Activated T-helper 17 cell treated with anti-CD3 and anti-CD28 coated beads, Interleukin-2, amount 50 U/mL, for 72 hours (primary cell): ENCODE measurements around the gene WWOX. TPM values are rescaled to one million over a fixed set of nuclear protein-coding genes. Genes with fewer than 3 reads are reported as not detected.

Experiments used
- ATAC-seq: fragments of 150-1000 bp; cut with Tn5 transposase; replicated peaks from 2 replicates; pipeline ENCODE4 v1.10.0; 2021; ENCODE audit warnings: mild to moderate bottlenecking, moderate library complexity
- H3K27ac Mint-ChIP-seq: one replicate; pipeline ENCODE4 v1.8.0; 2022; ENCODE audit warnings: mixed read lengths
- H3K27me3 Mint-ChIP-seq: one replicate; pipeline ENCODE4 v1.8.0; 2022; ENCODE audit warnings: mixed read lengths
- H3K36me3 Mint-ChIP-seq: one replicate; pipeline ENCODE4 v1.8.0; 2022; ENCODE audit warnings: low read depth, mild to moderate bottlenecking, mixed read lengths
- H3K4me1 Mint-ChIP-seq: one replicate; pipeline ENCODE4 v1.8.0; 2022; ENCODE audit warnings: mixed read lengths
- H3K4me3 Mint-ChIP-seq: one replicate; pipeline ENCODE4 v1.8.0; 2022; ENCODE audit warnings: mild to moderate bottlenecking, mixed read lengths
- H3K9me3 Mint-ChIP-seq: one replicate; pipeline ENCODE4 v1.8.0; 2022; ENCODE audit warnings: mixed read lengths
- total RNA-seq, 2 donors: library from RNA; stranded (reverse); gene quantifications; one replicate each; pipeline ENCODE4 v1.2.3, GENCODE V29; 2022

The WWOX gene
- total RNA-seq, 2 donors from 2014 or later, result 9.4 to 16.5 TPM

GRCh38 chr16:78376452-78376851, 277.0 kb downstream of the WWOX start:
- Mint-ChIP-seq H3K4me1 (peaks cover 3% of the 10 kb centered on the region), H3K27me3 (no peaks in the 10 kb centered on the region), H3K9me3 (no peaks in the 10 kb centered on the region), H3K36me3 (no peaks in the 10 kb centered on the region), H3K4me3 (no peak overlapping the region), H3K27ac (no peak overlapping the region)
- ATAC-seq, result no peak

- Mint-ChIP-seq H3K9me3 (no peaks in the 10 kb centered on the region), H3K27me3 (no peaks in the 10 kb centered on the region), H3K27ac (no peak overlapping the region), H3K4me3 (no peak overlapping the region), H3K4me1 (peaks cover 3% of the 10 kb centered on the region), H3K36me3 (no peaks in the 10 kb centered on the region)
- no peak for ATAC-seq
These were observed 277.9 kb downstream of the WWOX start for GRCh38 chr16:78377312-78377711.

GRCh38 chr16:78381060-78381459, 281.6 kb downstream of the WWOX start:
- Mint-ChIP-seq H3K27me3 (no peaks in the 10 kb centered on the region), H3K4me3 (no peak overlapping the region), H3K9me3 (peaks cover 3% of the 10 kb centered on the region), H3K36me3 (no peaks in the 10 kb centered on the region), H3K27ac (no peak overlapping the region), H3K4me1 (peaks cover 3% of the 10 kb centered on the region)
- no peak for ATAC-seq

- peaks cover 7% of the 10 kb centered on the region for H3K36me3 Mint-ChIP-seq
- no peak overlapping the region for H3K4me3 Mint-ChIP-seq
- H3K4me1 Mint-ChIP-seq, result peaks cover 3% of the 10 kb centered on the region
- H3K27ac Mint-ChIP-seq, result no peak overlapping the region
- no peaks in the 10 kb centered on the region for H3K27me3 Mint-ChIP-seq
- no peak for ATAC-seq
- peaks cover 3% of the 10 kb centered on the region for H3K9me3 Mint-ChIP-seq
These were observed 283.7 kb downstream of the WWOX start for GRCh38 chr16:78383118-78383517.

- H3K27ac Mint-ChIP-seq, result no peak overlapping the region
- peaks cover 3% of the 10 kb centered on the region for H3K9me3 Mint-ChIP-seq
- no peaks in the 10 kb centered on the region for H3K27me3 Mint-ChIP-seq
- H3K36me3 Mint-ChIP-seq, result peaks cover 7% of the 10 kb centered on the region
- no peaks in the 10 kb centered on the region for H3K4me1 Mint-ChIP-seq
- no peak overlapping the region for H3K4me3 Mint-ChIP-seq
- no peak for ATAC-seq
These were observed 285.8 kb downstream of the WWOX start for GRCh38 chr16:78385086-78385805.

GRCh38 chr16:78386557-78387324, 287.3 kb downstream of the WWOX start:
- peaks cover 7% of the 10 kb centered on the region for H3K36me3 Mint-ChIP-seq
- no peaks in the 10 kb centered on the region for H3K4me1 Mint-ChIP-seq
- no peak overlapping the region for H3K27ac Mint-ChIP-seq
- H3K27me3 Mint-ChIP-seq, result no peaks in the 10 kb centered on the region
- peaks cover 3% of the 10 kb centered on the region for H3K9me3 Mint-ChIP-seq
- ATAC-seq, result no peak
- H3K4me3 Mint-ChIP-seq, result no peak overlapping the region

- ATAC-seq, result no peak
- H3K27me3 Mint-ChIP-seq, result no peaks in the 10 kb centered on the region
- peaks cover 7% of the 10 kb centered on the region for H3K36me3 Mint-ChIP-seq
- no peak overlapping the region for H3K27ac Mint-ChIP-seq
- H3K4me3 Mint-ChIP-seq, result no peak overlapping the region
- no peaks in the 10 kb centered on the region for H3K4me1 Mint-ChIP-seq
- no peaks in the 10 kb centered on the region for H3K9me3 Mint-ChIP-seq
These were observed 289.6 kb downstream of the WWOX start for GRCh38 chr16:78389009-78389498.

GRCh38 chr16:78390092-78390491, 290.6 kb downstream of the WWOX start:
- H3K27me3 Mint-ChIP-seq, result no peaks in the 10 kb centered on the region
- no peak for ATAC-seq
- no peak overlapping the region for H3K27ac Mint-ChIP-seq
- no peaks in the 10 kb centered on the region for H3K9me3 Mint-ChIP-seq
- no peak overlapping the region for H3K4me3 Mint-ChIP-seq
- H3K4me1 Mint-ChIP-seq, result no peaks in the 10 kb centered on the region
- peaks cover 7% of the 10 kb centered on the region for H3K36me3 Mint-ChIP-seq

- no peaks in the 10 kb centered on the region for H3K9me3 Mint-ChIP-seq
- no peak overlapping the region for H3K27ac Mint-ChIP-seq
- peaks cover 7% of the 10 kb centered on the region for H3K36me3 Mint-ChIP-seq
- no peaks in the 10 kb centered on the region for H3K4me1 Mint-ChIP-seq
- H3K27me3 Mint-ChIP-seq, result no peaks in the 10 kb centered on the region
- H3K4me3 Mint-ChIP-seq, result no peak overlapping the region
- no peak for ATAC-seq
These were observed 291.3 kb downstream of the WWOX start for GRCh38 chr16:78390508-78391324.

GRCh38 chr16:78392585-78393195, 293.2 kb downstream of the WWOX start:
- no peak overlapping the region for H3K4me3 Mint-ChIP-seq
- no peak overlapping the region for H3K27ac Mint-ChIP-seq
- H3K27me3 Mint-ChIP-seq, result no peaks in the 10 kb centered on the region
- no peaks in the 10 kb centered on the region for H3K9me3 Mint-ChIP-seq
- peaks cover under 1% of the 10 kb centered on the region for H3K36me3 Mint-ChIP-seq
- no peaks in the 10 kb centered on the region for H3K4me1 Mint-ChIP-seq
- ATAC-seq, result no peak

GRCh38 chr16:78395035-78395434, 295.6 kb downstream of the WWOX start:
- Mint-ChIP-seq H3K27me3 (no peaks in the 10 kb centered on the region), H3K4me3 (no peak overlapping the region), H3K9me3 (no peaks in the 10 kb centered on the region), H3K4me1 (no peaks in the 10 kb centered on the region), H3K27ac (no peak overlapping the region), H3K36me3 (no peaks in the 10 kb centered on the region)
- no peak for ATAC-seq

- no peaks in the 10 kb centered on the region for H3K4me1 Mint-ChIP-seq
- H3K27ac Mint-ChIP-seq, result no peak overlapping the region
- no peak for ATAC-seq
- no peaks in the 10 kb centered on the region for H3K36me3 Mint-ChIP-seq
- H3K4me3 Mint-ChIP-seq, result no peak overlapping the region
- no peaks in the 10 kb centered on the region for H3K27me3 Mint-ChIP-seq
- H3K9me3 Mint-ChIP-seq, result no peaks in the 10 kb centered on the region
These were observed 296.6 kb downstream of the WWOX start for GRCh38 chr16:78396046-78396445.

- Mint-ChIP-seq H3K9me3 (no peaks in the 10 kb centered on the region), H3K4me3 (no peak overlapping the region), H3K27ac (no peak overlapping the region), H3K4me1 (no peaks in the 10 kb centered on the region), H3K36me3 (no peaks in the 10 kb centered on the region), H3K27me3 (no peaks in the 10 kb centered on the region)
- ATAC-seq, result no peak
These were observed 297.2 kb downstream of the WWOX start for GRCh38 chr16:78396673-78397072.

GRCh38 chr16:78399384-78399783, 299.9 kb downstream of the WWOX start:
- Mint-ChIP-seq H3K4me1 (no peaks in the 10 kb centered on the region), H3K27me3 (no peaks in the 10 kb centered on the region), H3K9me3 (no peaks in the 10 kb centered on the region)

More at GRCh38 chr16:78399384-78399783, 299.9 kb downstream of the WWOX start:
- Mint-ChIP-seq H3K4me3 (no peak overlapping the region), H3K36me3 (no peaks in the 10 kb centered on the region), H3K27ac (no peak overlapping the region)
- ATAC-seq, result no peak
